WTC11 (cell line): ENCODE data around the gene CCN6. TPM values are rescaled to one million over a fixed set of nuclear protein-coding genes. Genes with fewer than 3 reads are reported as not detected.
"Not testable (repeated sequence)": the region's sequence is repeated elsewhere in the genome, so short reads cannot be mapped to it uniquely, and the experiment has no call there.

Source experiments
- ATAC-seq: fragments of 200-7000 bp; cut with Tn5 transposase; 2 replicates; pipeline ENCODE4 v1.10.0; 2021; ENCODE audit warnings: mild to moderate bottlenecking, moderate library complexity
- CTCF ChIA-PET: fragments of 300-600 bp; sonication (Branson Sonifier 250); formaldehyde crosslinking; loops from one replicate; lab custom pipeline; 2021; ENCODE audit warnings: antibody characterized with exemption; lab: Charles Lee
- POLR2A ChIA-PET: fragments of 350-600 bp; sonication (Branson Sonifier 250); formaldehyde crosslinking; loops from one replicate; lab custom pipeline; 2021; ENCODE audit warnings: antibody characterized with exemption; lab: Charles Lee
- DNase-seq: peaks from one replicate; pipeline ENCODE4 v3.0.0; 2021; ENCODE audit warnings: low spot score
- H3K27ac Mint-ChIP-seq: 2 replicates; pipeline ENCODE4 v1.8.0; 2021; ENCODE audit warnings: mixed read lengths
- H3K27me3 Mint-ChIP-seq: 2 replicates; pipeline ENCODE4 v1.8.0; 2021; ENCODE audit warnings: low read depth, mild to moderate bottlenecking, moderate library complexity, mixed read lengths
- H3K36me3 Mint-ChIP-seq: 2 replicates; pipeline ENCODE4 v1.8.0; 2021; ENCODE audit warnings: mixed read lengths
- H3K4me1 Mint-ChIP-seq: 2 replicates; pipeline ENCODE4 v1.8.0; 2022; ENCODE audit warnings: mixed read lengths
- H3K4me3 Mint-ChIP-seq: 2 replicates; pipeline ENCODE4 v1.8.0; 2021; ENCODE audit warnings: mild to moderate bottlenecking, moderate library complexity, mixed read lengths
- H3K9me3 Mint-ChIP-seq: 2 replicates; pipeline ENCODE4 v1.8.0; 2021; ENCODE audit warnings: mixed read lengths
- CREB1 ChIP-seq: sonication (generic); formaldehyde crosslinking; IDR thresholded peaks from 2 replicates; pipeline ENCODE4 v1.8.0; 2023; ENCODE audit warnings: mild to moderate bottlenecking, missing genetic modification reagents
- ETV6 ChIP-seq: sonication (generic); formaldehyde crosslinking; IDR thresholded peaks from 2 replicates; pipeline ENCODE4 v1.8.1; 2022; ENCODE audit warnings: mild to moderate bottlenecking, missing genetic modification reagents
- JUN ChIP-seq: sonication (generic); formaldehyde crosslinking; IDR thresholded peaks from 2 replicates; pipeline ENCODE4 v1.8.0; 2023; ENCODE audit warnings: mild to moderate bottlenecking, missing genetic modification reagents
- NR1H2 ChIP-seq: sonication (generic); formaldehyde crosslinking; IDR thresholded peaks from 2 replicates; pipeline ENCODE4 v1.9.0; 2021; ENCODE audit warnings: mild to moderate bottlenecking, moderate library complexity, missing genetic modification reagents
- NR3C1 ChIP-seq: sonication (generic); formaldehyde crosslinking; conservative IDR thresholded peaks from 2 replicates; pipeline ENCODE4 v1.8.1; 2023; ENCODE audit warnings: low read depth, mild to moderate bottlenecking, missing genetic modification reagents
- OVOL2 ChIP-seq: fragments of 250-450 bp; sonication (Bioruptor Pico); IDR thresholded peaks from 2 replicates; pipeline ENCODE4 v1.9.0; 2021; ENCODE audit warnings: mild to moderate bottlenecking, borderline replicate concordance
- TEAD4 ChIP-seq: sonication (generic); formaldehyde crosslinking; IDR thresholded peaks from 2 replicates; pipeline ENCODE4 v1.8.0; 2022; ENCODE audit warnings: mild to moderate bottlenecking, missing genetic modification reagents
- ZNF121 ChIP-seq: sonication (generic); formaldehyde crosslinking; IDR thresholded peaks from 2 replicates; pipeline ENCODE4 v1.8.0; 2023; ENCODE audit warnings: missing genetic modification reagents
- ZNF138 ChIP-seq: sonication (generic); formaldehyde crosslinking; conservative IDR thresholded peaks from 2 replicates; pipeline ENCODE4 v1.8.1; 2022; ENCODE audit warnings: mild to moderate bottlenecking, moderate library complexity, missing genetic modification reagents
- total RNA-seq: library from RNA; stranded (reverse); gene quantifications from 3 replicates; pipeline ENCODE4 v1.2.3, GENCODE V29; 2021
- TF ChIP-seq, protein P1 (sequence below): sonication (generic); formaldehyde crosslinking; IDR thresholded peaks from 2 replicates; pipeline ENCODE4 v1.8.0; 2022; ENCODE audit warnings: mild to moderate bottlenecking, missing genetic modification reagents
- TF ChIP-seq, protein P2 (sequence below): sonication (generic); formaldehyde crosslinking; IDR thresholded peaks from 2 replicates; pipeline ENCODE4 v1.8.1; 2022; ENCODE audit warnings: mild to moderate bottlenecking, missing genetic modification reagents, moderate library complexity, borderline replicate concordance
- TF ChIP-seq, protein P3 (sequence below): fragments of 250-450 bp; sonication (Bioruptor Pico); IDR thresholded peaks from 2 replicates; pipeline ENCODE4 v2.1.2; 2022; ENCODE audit warnings: mild to moderate bottlenecking, moderate library complexity
- TF ChIP-seq, protein P4 (sequence below): sonication (generic); formaldehyde crosslinking; IDR thresholded peaks from 2 replicates; pipeline ENCODE4 v1.8.0; 2023; ENCODE audit warnings: mild to moderate bottlenecking, missing genetic modification reagents
- TF ChIP-seq, protein P5 (sequence below): sonication (generic); formaldehyde crosslinking; IDR thresholded peaks from 2 replicates; pipeline ENCODE4 v1.8.0; 2022; ENCODE audit warnings: missing genetic modification reagents
- TF ChIP-seq, protein P6 (sequence below): fragments of 250-450 bp; sonication (Bioruptor Pico); conservative IDR thresholded peaks from 2 replicates; pipeline ENCODE4 v1.9.0; 2021; ENCODE audit warnings: mild to moderate bottlenecking

CCN6 gene
- total RNA-seq, 1 experiment from 2014 or later: not detected

DNA sequence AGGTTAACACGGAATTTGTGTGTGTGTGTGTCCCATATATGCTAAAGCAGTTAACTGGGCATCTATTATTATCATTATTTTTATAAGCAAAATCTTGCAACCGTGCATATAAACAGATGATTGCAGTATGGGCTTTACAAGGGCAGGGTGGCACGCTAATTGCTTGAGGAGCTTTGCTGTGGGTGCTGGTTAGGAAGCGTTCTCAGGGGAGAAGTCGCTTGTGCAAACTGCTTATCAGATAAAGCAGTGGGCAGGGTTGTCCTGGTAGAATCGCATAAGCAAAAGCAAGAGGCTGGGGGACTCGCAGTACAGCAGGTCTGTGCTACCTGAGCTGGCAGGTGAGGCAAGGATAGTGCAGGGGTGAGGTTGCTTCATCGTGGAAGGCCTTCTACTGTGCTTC lies 9.7 kb upstream of the CCN6 start:
- Mint-ChIP-seq H3K9me3 (peaks cover 4% of the 10 kb centered on the region; the same call in 1 of the 2 replicates), H3K36me3 (0 out of 2 replicates have a peak, but pooled peaks cover 3% of the 10 kb centered on the region), H3K27me3 (no peaks in the 10 kb centered on the region), H3K27ac (no peak overlapping the region), H3K4me1 (peaks cover 8% of the 10 kb centered on the region), H3K4me3 (no peak overlapping the region)
- no peak for ATAC-seq
- CTCF ChIA-PET: interaction anchor here (1.0 to 1.1 kb wide), 2 partner anchors 379 to 785 kb away, joined by 3 to 5 read pairs; a partner anchor contains a TSS
- POLR2A ChIA-PET: no interaction called here
- no peak for DNase-seq
- TF ChIP-seq ETV6: no peak
- TF ChIP-seq, protein P1, sequence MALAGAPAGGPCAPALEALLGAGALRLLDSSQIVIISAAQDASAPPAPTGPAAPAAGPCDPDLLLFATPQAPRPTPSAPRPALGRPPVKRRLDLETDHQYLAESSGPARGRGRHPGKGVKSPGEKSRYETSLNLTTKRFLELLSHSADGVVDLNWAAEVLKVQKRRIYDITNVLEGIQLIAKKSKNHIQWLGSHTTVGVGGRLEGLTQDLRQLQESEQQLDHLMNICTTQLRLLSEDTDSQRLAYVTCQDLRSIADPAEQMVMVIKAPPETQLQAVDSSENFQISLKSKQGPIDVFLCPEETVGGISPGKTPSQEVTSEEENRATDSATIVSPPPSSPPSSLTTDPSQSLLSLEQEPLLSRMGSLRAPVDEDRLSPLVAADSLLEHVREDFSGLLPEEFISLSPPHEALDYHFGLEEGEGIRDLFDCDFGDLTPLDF (CRISPR knock-in tag): no peak
- TF ChIP-seq, protein P2, sequence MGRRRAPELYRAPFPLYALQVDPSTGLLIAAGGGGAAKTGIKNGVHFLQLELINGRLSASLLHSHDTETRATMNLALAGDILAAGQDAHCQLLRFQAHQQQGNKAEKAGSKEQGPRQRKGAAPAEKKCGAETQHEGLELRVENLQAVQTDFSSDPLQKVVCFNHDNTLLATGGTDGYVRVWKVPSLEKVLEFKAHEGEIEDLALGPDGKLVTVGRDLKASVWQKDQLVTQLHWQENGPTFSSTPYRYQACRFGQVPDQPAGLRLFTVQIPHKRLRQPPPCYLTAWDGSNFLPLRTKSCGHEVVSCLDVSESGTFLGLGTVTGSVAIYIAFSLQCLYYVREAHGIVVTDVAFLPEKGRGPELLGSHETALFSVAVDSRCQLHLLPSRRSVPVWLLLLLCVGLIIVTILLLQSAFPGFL: no peak

DNA sequence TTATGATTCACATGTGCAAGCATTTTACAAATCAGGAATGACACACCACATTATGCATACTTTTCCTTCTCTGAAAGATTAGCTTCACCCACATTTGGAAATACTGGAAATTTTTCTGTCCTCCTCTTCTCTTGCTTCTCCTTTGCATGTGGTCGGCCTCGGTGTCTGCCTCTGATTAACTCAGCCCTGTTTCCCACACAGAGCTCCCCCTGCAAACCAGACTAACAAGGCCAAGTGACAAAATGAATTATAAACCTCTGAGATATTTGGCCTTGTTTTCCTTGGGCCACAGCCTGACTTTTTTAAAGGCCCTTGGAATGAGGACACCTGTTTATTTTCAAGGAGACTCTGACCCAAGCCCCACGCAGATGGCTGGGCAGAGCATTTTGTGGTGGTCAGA lies 9.0 kb upstream of the CCN6 start:
- no peak for ATAC-seq
- POLR2A ChIA-PET: no interaction called here
- no peak overlapping the region for H3K4me3 Mint-ChIP-seq
- H3K4me1 Mint-ChIP-seq: peaks cover 8% of the 10 kb centered on the region
- H3K27ac Mint-ChIP-seq: no peak overlapping the region
- 0 out of 2 replicates have a peak, but pooled peaks cover 3% of the 10 kb centered on the region for H3K36me3 Mint-ChIP-seq
- TF ChIP-seq TEAD4 (CRISPR knock-in tag) (no peak), CREB1 (no peak), NR3C1 (CRISPR knock-in tag) (no peak), ZNF138 (no peak), ZNF121 (CRISPR knock-in tag) (no peak)
- TF ChIP-seq, protein P3, sequence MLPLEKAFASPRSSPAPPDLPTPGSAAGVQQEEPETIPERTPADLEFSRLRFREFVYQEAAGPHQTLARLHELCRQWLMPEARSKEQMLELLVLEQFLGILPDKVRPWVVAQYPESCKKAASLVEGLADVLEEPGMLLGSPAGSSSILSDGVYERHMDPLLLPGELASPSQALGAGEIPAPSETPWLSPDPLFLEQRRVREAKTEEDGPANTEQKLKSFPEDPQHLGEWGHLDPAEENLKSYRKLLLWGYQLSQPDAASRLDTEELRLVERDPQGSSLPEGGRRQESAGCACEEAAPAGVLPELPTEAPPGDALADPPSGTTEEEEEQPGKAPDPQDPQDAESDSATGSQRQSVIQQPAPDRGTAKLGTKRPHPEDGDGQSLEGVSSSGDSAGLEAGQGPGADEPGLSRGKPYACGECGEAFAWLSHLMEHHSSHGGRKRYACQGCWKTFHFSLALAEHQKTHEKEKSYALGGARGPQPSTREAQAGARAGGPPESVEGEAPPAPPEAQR (CRISPR knock-in tag): no peak
- TF ChIP-seq, protein P4, sequence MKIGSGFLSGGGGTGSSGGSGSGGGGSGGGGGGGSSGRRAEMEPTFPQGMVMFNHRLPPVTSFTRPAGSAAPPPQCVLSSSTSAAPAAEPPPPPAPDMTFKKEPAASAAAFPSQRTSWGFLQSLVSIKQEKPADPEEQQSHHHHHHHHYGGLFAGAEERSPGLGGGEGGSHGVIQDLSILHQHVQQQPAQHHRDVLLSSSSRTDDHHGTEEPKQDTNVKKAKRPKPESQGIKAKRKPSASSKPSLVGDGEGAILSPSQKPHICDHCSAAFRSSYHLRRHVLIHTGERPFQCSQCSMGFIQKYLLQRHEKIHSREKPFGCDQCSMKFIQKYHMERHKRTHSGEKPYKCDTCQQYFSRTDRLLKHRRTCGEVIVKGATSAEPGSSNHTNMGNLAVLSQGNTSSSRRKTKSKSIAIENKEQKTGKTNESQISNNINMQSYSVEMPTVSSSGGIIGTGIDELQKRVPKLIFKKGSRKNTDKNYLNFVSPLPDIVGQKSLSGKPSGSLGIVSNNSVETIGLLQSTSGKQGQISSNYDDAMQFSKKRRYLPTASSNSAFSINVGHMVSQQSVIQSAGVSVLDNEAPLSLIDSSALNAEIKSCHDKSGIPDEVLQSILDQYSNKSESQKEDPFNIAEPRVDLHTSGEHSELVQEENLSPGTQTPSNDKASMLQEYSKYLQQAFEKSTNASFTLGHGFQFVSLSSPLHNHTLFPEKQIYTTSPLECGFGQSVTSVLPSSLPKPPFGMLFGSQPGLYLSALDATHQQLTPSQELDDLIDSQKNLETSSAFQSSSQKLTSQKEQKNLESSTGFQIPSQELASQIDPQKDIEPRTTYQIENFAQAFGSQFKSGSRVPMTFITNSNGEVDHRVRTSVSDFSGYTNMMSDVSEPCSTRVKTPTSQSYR (CRISPR knock-in tag): no peak
- DNase-seq: no peak
- H3K27me3 Mint-ChIP-seq: no peaks in the 10 kb centered on the region
- peaks cover 4% of the 10 kb centered on the region; the same call in 1 of the 2 replicates for H3K9me3 Mint-ChIP-seq
- CTCF ChIA-PET: interaction anchor here (1.0 kb wide), 1 partner anchor 785 kb away, joined by 3 read pairs; a partner anchor contains a TSS

DNA sequence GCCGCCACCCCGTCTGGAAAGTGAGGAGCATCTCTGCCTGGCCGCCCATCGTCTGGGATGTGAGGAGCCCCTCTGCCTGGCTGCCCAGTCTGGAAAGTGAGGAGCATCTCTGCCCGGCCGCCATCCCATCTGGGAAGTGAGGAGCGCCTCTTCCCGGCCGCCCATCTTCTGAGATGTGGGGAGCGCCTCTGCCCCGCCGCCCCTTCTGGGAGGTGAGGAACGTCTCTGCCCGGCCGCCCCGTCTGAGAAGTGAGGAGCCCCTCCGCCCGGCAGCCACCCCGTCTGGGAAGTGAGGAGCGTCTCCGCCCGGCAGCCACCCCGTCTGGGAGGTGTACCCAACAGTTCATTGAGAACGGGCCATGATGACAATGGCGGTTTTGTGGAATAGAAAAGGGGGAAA lies 6.4 kb upstream of the CCN6 start:
- CTCF ChIA-PET, H3K4me3 Mint-ChIP-seq, DNase-seq, ATAC-seq, H3K9me3 Mint-ChIP-seq, H3K27ac Mint-ChIP-seq, H3K4me1 Mint-ChIP-seq, H3K27me3 Mint-ChIP-seq, H3K36me3 Mint-ChIP-seq, POLR2A ChIA-PET: not testable (repeated sequence)

DNA sequence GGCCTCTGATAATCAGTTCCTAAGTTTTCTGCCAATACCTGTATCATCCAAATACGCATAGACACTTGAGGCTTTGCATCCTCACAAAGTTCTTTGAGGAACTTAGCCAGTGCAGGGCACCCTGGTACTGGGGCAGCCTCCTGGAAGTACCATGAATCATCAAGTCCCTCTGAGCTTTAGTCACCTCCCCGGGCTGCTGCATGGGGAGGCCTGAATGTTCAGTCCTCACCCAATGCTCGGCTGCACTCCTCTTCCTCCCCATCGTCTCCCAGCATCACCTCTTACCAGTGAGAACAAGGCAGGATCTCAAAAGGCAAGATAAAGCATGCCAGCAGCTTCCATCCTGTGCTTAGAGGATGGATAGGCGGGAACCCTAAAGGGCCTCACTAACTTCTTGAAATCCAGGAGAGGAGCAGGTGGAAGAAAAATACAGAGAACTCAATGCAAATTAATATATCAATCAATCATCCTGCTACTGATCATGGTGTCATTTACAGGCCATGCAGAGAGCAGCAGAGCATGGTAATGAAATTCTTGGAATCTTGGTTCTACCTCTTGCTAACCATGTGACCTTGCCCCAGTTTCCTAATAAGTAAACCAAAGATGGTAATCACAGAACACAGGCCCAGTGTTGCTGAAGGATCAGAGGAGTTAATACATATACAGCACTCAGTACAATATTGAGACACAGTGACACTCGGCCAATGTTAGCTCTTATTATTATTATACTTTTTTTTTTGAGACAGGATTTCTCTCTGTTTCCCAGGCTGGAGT lies 4.7 kb upstream of the CCN6 start:
- ATAC-seq (no peak), DNase-seq (no peak)
- Mint-ChIP-seq H3K27me3 (no peaks in the 10 kb centered on the region), H3K27ac (no peak overlapping the region), H3K4me3 (no peak overlapping the region), H3K36me3 (0 out of 2 replicates have a peak, but pooled peaks cover 3% of the 10 kb centered on the region), H3K9me3 (peaks cover 4% of the 10 kb centered on the region; the same call in 1 of the 2 replicates), H3K4me1 (no peaks in the 10 kb centered on the region)
- CTCF ChIA-PET: interaction anchor here (0.6 to 1.1 kb wide), 3 partner anchors 8 to 407 kb away, joined by 3 read pairs; no protein-coding TSS in a partner anchor
- POLR2A ChIA-PET: no interaction called here
- TF ChIP-seq NR1H2: no peak
- TF ChIP-seq, protein P5, sequence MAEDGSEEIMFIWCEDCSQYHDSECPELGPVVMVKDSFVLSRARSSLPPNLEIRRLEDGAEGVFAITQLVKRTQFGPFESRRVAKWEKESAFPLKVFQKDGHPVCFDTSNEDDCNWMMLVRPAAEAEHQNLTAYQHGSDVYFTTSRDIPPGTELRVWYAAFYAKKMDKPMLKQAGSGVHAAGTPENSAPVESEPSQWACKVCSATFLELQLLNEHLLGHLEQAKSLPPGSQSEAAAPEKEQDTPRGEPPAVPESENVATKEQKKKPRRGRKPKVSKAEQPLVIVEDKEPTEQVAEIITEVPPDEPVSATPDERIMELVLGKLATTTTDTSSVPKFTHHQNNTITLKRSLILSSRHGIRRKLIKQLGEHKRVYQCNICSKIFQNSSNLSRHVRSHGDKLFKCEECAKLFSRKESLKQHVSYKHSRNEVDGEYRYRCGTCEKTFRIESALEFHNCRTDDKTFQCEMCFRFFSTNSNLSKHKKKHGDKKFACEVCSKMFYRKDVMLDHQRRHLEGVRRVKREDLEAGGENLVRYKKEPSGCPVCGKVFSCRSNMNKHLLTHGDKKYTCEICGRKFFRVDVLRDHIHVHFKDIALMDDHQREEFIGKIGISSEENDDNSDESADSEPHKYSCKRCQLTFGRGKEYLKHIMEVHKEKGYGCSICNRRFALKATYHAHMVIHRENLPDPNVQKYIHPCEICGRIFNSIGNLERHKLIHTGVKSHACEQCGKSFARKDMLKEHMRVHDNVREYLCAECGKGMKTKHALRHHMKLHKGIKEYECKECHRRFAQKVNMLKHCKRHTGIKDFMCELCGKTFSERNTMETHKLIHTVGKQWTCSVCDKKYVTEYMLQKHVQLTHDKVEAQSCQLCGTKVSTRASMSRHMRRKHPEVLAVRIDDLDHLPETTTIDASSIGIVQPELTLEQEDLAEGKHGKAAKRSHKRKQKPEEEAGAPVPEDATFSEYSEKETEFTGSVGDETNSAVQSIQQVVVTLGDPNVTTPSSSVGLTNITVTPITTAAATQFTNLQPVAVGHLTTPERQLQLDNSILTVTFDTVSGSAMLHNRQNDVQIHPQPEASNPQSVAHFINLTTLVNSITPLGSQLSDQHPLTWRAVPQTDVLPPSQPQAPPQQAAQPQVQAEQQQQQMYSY (CRISPR knock-in tag): no peak
- TF ChIP-seq, protein P6, sequence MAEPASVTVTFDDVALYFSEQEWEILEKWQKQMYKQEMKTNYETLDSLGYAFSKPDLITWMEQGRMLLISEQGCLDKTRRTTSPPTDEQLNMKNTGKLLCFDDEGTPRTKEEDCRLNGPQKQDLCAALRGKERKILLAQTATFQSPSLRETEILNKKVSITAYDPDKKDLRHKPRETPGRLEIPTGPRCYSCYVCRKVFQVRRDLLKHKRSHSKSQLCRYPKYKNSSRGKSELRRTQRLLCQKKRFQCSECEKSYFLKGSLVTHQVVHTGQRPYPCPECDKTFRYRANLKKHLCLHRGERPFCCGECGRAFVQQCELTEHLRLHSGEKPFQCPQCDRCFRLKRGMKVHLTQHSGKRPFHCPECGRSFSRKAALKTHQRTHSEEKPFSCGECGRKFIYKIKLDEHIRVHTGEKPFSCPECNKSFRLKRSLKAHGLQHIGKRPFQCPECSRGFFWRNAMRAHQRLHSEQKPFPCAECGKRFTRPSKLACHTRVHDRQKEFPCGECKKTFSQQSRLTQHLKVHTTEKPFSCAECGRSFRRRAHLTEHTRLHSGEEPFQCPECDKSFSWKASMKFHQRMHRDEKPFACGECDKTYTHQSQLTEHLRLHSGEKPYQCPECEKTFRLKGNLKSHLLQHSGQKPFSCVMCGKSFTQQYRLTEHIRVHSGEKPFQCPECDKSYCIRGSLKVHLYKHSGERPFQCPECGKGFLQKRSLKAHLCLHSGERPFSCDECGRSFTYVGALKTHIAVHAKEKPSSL (CRISPR knock-in tag): no peak
- no peak for TF ChIP-seq JUN (CRISPR knock-in tag)
- TF ChIP-seq OVOL2 (CRISPR knock-in tag): no peak
